Measurements from ENCODE around the gene METAP2. TPM values are rescaled to one million over a fixed set of nuclear protein-coding genes. Genes with fewer than 3 reads are reported as not detected.

METAP2 gene
- total and polyA plus RNA-seq, 2 experiments from 2014 or later: 111 to 159 TPM

DNA sequence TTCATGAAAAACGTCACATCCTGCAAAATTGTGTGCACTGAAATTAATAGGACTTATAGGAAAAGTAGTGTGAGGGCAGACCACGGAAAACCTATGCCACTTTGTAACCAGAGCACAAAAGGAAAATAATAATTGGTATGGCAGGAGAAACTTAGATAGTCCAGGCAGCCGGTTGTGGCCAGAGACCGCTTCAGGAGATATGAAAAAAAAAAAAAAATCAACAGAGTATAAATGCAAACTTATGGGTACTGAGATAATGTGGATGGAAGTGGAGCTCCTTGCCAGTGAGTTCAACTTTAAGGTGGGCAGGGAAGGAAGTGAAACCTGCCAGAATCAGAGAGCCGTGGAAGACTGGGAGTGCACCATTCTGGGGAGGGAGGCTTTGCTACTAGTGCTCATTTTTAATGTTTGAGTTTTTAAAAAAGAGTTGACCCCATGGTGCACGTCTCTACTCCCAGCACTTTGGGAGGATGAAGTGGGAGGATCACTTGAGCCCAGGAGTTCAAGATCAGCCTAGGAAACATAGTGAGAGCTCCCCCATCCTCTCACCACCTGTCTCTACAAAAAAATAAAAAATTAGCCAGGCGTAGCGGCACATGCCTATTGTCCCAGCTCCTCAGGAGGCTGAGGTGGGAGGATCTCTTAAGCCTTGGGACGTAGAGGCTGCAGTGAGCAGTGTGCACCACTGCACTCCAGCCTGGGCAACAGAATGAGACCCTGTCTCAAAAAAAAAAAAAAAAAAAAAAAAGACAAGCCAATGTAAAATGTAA is 34.3 kb upstream of the METAP2 start:
- H3K27ac Mint-ChIP-seq: no peak overlapping the region; the same call in 1 of the 2 replicates
- TF ChIP-seq, protein P1, sequence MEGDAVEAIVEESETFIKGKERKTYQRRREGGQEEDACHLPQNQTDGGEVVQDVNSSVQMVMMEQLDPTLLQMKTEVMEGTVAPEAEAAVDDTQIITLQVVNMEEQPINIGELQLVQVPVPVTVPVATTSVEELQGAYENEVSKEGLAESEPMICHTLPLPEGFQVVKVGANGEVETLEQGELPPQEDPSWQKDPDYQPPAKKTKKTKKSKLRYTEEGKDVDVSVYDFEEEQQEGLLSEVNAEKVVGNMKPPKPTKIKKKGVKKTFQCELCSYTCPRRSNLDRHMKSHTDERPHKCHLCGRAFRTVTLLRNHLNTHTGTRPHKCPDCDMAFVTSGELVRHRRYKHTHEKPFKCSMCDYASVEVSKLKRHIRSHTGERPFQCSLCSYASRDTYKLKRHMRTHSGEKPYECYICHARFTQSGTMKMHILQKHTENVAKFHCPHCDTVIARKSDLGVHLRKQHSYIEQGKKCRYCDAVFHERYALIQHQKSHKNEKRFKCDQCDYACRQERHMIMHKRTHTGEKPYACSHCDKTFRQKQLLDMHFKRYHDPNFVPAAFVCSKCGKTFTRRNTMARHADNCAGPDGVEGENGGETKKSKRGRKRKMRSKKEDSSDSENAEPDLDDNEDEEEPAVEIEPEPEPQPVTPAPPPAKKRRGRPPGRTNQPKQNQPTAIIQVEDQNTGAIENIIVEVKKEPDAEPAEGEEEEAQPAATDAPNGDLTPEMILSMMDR (conservative IDR thresholded peaks at IDR 0.05; ENCODE audit: low read depth in 2 of 2): peak in 1 of 2 experiments; percentile 19; a peak in 1 of 4 replicates
- TF ChIP-seq STAT1 (IDR thresholded peaks at IDR 0.05; ENCODE audit: unreplicated experiment): no peak
- no peak for ATAC-seq
- H3K4me1 ChIP-seq (ENCODE audit: insufficient read depth): no peaks in the 10 kb centered on the region; the same call in none of the 2 replicates
- no peaks in the 10 kb centered on the region for H3K79me2 ChIP-seq (replicated peaks; ENCODE audit: insufficient read depth)
- H4K20me1 ChIP-seq (replicated peaks; ENCODE audit: insufficient read depth): no peaks in the 10 kb centered on the region
- H3K4me3 ChIP-seq: no peak overlapping the region
- H2AFZ ChIP-seq: no peak overlapping the region; the same call in 1 of the 2 replicates
- DNase-seq (ENCODE audit: low spot score): no peak
- H3K4me1 Mint-ChIP-seq: peaks cover 11% of the 10 kb centered on the region
- H3K27me3 ChIP-seq (ENCODE audit: insufficient read depth): no peaks in the 10 kb centered on the region
- no peak overlapping the region for H3K27ac ChIP-seq (ENCODE audit: low read depth)
- H3K36me3 ChIP-seq (ENCODE audit: insufficient read depth): no peaks in the 10 kb centered on the region
- H3K36me3 Mint-ChIP-seq (ENCODE audit: low read depth): no peaks in the 10 kb centered on the region
- no peaks in the 10 kb centered on the region for H3F3A ChIP-seq (replicated peaks; ENCODE audit: low read depth)
- no peaks in the 10 kb centered on the region for H3K9me3 Mint-ChIP-seq
- peaks cover 1% of the 10 kb centered on the region for H3K27me3 Mint-ChIP-seq (ENCODE audit: insufficient read depth, low read depth, poor library complexity)
- H3K4me3 Mint-ChIP-seq: no peak overlapping the region
- no peaks in the 10 kb centered on the region for H3K9me2 ChIP-seq (ENCODE audit: insufficient read depth)
- no peak overlapping the region for H3K4me2 ChIP-seq

DNA sequence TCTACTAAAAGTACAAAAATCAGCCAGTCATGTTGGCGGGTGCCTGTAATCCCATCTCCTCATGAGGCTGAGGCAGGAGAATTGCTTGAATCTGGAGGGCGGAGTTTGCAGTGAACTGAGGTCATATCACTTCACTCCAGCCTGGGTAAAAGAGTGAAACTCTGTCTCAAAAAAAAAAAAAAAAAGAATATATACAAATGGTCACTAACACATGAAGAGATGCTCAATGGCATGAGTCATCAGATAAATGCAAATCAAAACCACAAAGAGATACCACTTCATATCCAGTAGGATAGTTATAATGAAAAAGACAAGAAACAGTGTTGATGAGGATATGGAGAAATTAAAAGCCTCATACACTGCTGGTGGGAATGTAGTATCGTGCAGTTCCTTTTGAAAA is 33.6 kb upstream of the METAP2 start:
- Histone ChIP-seq H4K20me1 (replicated peaks; ENCODE audit: insufficient read depth) (no peaks in the 10 kb centered on the region), H3F3A (replicated peaks; ENCODE audit: low read depth) (no peaks in the 10 kb centered on the region), H3K9me2 (ENCODE audit: insufficient read depth) (no peaks in the 10 kb centered on the region), H3K4me3 (no peak overlapping the region), H3K36me3 (ENCODE audit: insufficient read depth) (no peaks in the 10 kb centered on the region), H2AFZ (no peak overlapping the region), H3K27me3 (ENCODE audit: insufficient read depth) (no peaks in the 10 kb centered on the region), H3K79me2 (replicated peaks; ENCODE audit: insufficient read depth) (no peaks in the 10 kb centered on the region), H3K4me1 (ENCODE audit: insufficient read depth) (no peaks in the 10 kb centered on the region; the same call in none of the 2 replicates), H3K4me2 (no peak overlapping the region), H3K27ac (ENCODE audit: low read depth) (no peak overlapping the region)
- TF ChIP-seq JUNB (IDR thresholded peaks at IDR 0.05; ENCODE audit: unreplicated experiment) (no peak), EZH2phosphoT487 (IDR thresholded peaks at IDR 0.05; ENCODE audit: unreplicated experiment) (no peak), STAT1 (IDR thresholded peaks at IDR 0.05; ENCODE audit: unreplicated experiment) (no peak), ZNF331 (CRISPR knock-in tag; IDR thresholded peaks at IDR 0.05; ENCODE audit: low read depth) (no peak), NANOG (IDR thresholded peaks at IDR 0.05; ENCODE audit: borderline replicate concordance) (no peak), ZNF114 (CRISPR knock-in tag; IDR thresholded peaks at IDR 0.05) (no peak)
- TF ChIP-seq, protein P2, sequence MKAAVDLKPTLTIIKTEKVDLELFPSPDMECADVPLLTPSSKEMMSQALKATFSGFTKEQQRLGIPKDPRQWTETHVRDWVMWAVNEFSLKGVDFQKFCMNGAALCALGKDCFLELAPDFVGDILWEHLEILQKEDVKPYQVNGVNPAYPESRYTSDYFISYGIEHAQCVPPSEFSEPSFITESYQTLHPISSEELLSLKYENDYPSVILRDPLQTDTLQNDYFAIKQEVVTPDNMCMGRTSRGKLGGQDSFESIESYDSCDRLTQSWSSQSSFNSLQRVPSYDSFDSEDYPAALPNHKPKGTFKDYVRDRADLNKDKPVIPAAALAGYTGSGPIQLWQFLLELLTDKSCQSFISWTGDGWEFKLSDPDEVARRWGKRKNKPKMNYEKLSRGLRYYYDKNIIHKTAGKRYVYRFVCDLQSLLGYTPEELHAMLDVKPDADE (IDR thresholded peaks at IDR 0.05): no peak
- TF ChIP-seq, protein P3, sequence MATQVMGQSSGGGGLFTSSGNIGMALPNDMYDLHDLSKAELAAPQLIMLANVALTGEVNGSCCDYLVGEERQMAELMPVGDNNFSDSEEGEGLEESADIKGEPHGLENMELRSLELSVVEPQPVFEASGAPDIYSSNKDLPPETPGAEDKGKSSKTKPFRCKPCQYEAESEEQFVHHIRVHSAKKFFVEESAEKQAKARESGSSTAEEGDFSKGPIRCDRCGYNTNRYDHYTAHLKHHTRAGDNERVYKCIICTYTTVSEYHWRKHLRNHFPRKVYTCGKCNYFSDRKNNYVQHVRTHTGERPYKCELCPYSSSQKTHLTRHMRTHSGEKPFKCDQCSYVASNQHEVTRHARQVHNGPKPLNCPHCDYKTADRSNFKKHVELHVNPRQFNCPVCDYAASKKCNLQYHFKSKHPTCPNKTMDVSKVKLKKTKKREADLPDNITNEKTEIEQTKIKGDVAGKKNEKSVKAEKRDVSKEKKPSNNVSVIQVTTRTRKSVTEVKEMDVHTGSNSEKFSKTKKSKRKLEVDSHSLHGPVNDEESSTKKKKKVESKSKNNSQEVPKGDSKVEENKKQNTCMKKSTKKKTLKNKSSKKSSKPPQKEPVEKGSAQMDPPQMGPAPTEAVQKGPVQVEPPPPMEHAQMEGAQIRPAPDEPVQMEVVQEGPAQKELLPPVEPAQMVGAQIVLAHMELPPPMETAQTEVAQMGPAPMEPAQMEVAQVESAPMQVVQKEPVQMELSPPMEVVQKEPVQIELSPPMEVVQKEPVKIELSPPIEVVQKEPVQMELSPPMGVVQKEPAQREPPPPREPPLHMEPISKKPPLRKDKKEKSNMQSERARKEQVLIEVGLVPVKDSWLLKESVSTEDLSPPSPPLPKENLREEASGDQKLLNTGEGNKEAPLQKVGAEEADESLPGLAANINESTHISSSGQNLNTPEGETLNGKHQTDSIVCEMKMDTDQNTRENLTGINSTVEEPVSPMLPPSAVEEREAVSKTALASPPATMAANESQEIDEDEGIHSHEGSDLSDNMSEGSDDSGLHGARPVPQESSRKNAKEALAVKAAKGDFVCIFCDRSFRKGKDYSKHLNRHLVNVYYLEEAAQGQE (IDR thresholded peaks at IDR 0.05; ENCODE audit: unreplicated experiment): no peak
- H3K4me3 Mint-ChIP-seq: no peak overlapping the region
- peaks cover 11% of the 10 kb centered on the region for H3K4me1 Mint-ChIP-seq
- no peaks in the 10 kb centered on the region for H3K36me3 Mint-ChIP-seq (ENCODE audit: low read depth)
- H3K9me3 Mint-ChIP-seq: no peaks in the 10 kb centered on the region
- H3K27ac Mint-ChIP-seq: no peak overlapping the region
- DNase-seq (ENCODE audit: low spot score): no peak
- no peak for ATAC-seq
- peaks cover 1% of the 10 kb centered on the region for H3K27me3 Mint-ChIP-seq (ENCODE audit: insufficient read depth, low read depth, poor library complexity)

All from GM23338 (cell line).